Left renal pelvis (tissue), 4 donors: Measurements from ENCODE around the gene SLC39A11. TPM values are rescaled to one million over a fixed set of nuclear protein-coding genes. Genes with fewer than 3 reads are reported as not detected.
"Not testable (repeated sequence)": the region's sequence is repeated elsewhere in the genome, so short reads cannot be mapped to it uniquely, and the experiment has no call there.

Experiments used
- DNase-seq, 4 donors: peaks; one replicate each; pipeline ENCODE4 v3.0.0-alpha.2; 2013; ENCODE audit warnings: low read depth in 4 of 4, low spot score in 3 of 4
- polyA plus RNA-seq, 4 donors: library from polyadenylated mRNA; unstranded; fragments of 120-200 nt; gene quantifications; one replicate each; pipeline ENCODE4 v1.2.1, GENCODE V29; 2013; ENCODE audit not compliant: insufficient read length in 4 of 4

SLC39A11 gene
- polyA plus RNA-seq, 4 donors: 11.7 to 28.4 (median 24.5) TPM

DNA sequence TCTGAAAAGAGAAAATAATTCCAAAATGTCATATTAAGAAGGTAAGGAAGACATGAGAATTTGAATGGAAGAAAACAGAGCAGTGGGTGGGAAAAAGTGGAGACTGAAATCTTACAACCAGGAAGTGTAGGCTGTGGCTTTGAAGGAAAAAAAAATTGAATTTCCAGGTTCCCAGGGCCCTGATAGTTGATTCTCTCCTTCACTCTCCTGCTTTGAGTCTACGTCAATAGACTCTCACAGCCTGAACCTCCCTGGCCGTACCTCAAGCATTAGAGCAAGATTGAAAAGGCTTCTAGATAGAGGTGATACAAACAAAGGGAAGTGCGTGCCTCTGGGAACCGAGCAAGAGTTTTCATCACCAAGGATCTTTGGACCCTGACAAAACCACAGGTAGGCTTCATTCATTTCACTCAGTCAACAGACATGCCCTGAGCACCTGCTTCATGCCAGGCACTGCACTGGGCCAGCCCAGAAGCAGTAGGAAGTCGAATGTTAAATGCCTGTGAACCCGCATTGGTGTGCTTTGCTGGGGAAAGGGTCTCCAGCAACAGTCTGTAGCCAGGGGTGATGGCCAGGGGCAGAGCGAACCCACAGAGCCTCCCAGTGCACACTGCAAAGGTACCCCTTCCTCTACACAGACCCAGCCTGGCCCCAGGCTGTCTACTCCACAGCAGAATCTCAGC lies 163.9 kb downstream of the SLC39A11 start:
- DNase-seq: no peak

DNA sequence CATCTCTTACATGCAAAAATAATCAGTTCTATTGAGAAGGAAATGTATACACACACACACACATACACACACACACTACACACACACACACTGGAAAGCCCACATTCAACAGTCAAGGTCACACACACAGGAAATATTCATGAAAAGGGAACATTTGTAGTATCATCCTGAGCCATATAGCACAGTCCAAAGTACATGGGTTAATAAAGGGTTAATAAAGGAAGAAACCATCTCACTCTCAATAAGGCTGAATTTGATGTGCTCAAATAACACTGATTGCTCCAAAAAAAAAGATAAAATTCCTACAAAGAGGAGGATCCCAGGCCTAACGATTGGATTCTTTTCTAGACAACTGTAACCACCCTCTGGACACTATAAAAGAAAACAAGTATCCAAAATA lies 164.7 kb downstream of the SLC39A11 start:
- DNase-seq: no peak

DNA sequence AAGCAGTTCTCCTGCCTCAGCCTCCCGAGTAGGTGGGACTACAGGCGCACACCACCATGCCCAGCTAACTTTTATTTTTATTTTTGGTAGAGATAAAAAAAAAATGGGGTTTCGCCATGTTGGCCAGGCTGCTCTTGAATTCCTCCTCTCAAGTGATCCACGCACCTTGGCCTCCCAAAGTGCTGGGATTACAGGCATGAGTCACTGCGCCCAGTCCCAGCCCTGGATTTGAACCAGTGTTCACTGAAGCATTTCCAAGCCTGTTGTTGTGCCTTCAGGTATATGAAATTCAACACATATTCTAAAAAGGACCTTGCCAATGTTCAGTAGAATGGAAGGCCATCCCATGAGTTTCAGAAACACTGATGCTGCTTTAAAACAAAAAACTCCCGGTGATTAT lies 165.3 kb downstream of the SLC39A11 start:
- no peak for DNase-seq

DNA sequence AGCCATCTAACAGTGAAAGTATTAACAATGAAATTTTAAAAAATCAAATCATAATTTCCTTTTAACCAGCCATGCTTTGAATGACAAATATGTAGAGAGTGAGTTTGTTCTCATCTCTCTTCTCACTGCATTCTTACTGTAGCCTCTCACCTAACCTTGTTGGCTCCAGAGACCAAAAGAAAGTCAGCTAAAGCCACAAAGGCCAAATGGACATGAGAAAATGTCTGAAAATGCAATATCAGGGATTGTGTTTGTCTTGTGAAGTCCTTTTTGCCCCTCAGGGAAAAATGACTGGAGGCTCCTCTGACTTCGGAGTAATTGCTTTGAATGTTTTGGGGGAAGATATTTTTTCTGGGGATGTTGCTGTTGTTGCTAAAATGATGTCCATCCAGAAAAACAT lies 166.3 kb downstream of the SLC39A11 start:
- no peak for DNase-seq

DNA sequence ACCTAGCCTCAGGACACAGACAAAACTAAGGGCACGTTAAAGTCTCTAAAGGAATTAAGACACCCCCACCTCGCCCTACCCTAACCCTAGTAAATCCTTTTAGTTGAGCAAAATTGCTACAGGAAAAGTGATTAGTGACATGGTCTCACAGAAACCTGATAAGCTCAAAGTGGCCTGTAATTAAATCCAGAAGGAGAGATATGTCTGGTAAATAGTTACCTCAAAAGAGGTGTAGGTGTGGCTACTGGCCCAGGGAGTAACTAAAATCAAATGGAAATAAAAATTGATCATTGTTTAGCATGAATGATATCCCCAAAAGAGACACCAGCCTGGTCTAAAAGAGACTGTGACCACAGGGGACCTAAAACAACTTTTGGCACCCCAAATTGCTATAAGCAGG lies 168.3 kb downstream of the SLC39A11 start:
- no peak for DNase-seq

DNA sequence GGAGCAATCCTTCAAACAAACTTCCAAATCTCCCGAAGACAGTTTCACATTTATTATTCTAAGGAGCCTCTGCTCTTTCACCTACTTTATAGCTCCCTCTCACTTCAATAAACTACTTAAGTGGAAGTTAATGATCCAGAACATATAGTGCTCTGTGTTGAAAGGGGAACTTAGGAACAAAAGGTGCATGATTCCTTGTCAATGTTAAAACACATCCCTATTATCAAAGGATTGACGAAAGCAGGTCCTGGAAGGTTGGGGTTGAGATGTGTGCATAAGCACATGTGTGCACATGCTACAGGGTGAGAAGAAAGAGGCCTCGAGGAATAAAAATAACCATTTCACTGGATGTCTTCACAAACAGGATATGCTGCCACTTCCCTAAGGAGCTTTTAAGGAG lies 170.3 kb downstream of the SLC39A11 start:
- no peak for DNase-seq

DNA sequence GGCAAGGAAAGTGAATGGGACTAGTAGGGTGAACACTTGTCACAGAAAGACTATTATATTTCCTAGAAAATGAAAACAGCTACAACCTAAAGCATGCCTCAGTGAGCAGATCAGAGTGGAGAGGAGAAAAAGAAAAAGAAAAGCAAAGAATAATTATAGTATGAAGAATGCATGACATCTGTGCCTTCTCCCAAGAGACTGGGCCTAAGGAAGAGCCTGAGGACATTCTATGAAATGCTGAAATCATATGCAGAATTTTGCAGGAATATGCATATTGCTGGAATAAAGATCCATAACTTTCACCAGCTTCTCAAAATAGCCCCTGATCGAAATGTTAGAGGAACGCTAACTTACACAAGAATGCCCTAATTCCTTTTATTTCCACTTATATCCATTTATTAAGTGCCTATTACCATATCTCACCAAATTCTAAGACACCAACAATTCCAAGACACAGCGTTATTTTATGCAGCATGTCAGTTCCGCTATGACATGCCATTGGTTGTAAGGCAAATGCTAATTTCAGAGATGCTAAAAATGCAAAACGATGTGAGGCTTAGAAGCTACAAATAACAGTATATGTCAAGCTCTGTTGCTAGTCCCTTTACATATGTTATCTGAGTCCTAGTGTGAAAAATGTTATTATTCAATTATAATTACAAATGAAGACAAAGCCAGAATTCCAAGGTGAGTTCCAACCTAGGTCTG lies 171.0 kb downstream of the SLC39A11 start:
- no peak for DNase-seq

DNA sequence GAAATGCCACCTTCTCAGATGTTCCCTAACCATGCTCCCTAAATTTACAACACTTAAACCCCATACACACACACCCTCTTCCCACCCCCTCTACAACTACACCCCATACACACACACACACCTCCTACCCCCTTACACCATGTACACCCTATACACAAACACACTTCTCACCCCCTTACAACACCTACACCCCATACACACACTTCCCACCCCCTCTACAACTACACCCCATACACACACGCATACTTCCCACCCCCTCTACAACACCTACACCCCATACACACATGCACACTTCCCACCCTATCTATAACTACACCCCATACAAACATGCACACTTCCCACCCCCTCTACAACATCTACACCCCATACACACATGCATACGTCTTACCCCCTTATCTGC lies 172.0 kb downstream of the SLC39A11 start:
- no peak for DNase-seq

DNA sequence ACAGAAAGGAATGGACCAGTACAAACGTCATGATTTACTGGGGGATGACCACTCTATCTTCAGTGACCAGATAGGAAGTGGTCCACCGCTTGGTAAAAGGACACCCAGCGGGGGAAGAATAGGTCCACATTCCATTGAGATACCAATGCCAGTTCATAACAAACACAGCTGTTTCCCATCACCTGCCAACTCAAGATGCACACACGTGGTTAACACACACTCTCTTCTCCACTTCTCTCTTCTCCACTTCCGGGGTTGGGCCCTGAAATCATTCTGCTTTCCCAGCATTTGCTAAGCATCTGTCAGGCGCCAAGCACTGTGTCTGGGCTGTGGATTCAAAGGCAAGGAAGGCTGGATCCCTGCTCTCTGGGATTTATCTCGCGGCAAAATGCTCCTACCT lies 175.5 kb downstream of the SLC39A11 start:
- DNase-seq: no peak

DNA sequence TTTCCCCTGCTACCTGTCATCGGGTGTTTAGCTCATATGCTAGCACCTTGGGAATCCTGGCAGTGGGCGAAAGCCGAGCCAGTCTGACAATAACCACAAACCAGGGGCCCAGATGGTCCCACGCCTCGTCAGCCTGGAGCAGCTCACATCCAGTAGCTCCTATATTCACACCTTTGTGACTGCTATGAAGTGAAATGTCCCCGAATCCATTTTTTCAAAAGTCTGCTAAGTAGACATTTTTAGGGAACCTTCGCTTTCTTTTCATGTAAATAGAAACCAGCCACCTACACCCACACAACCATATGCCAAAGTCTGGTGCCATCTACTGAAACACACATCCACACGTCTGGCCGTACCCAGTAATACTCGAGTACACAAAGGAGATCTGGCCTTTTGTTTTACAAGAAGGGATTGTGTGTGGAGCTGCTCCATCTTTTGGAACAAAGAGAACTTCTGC lies 176.8 kb downstream of the SLC39A11 start:
- no peak for DNase-seq

DNA sequence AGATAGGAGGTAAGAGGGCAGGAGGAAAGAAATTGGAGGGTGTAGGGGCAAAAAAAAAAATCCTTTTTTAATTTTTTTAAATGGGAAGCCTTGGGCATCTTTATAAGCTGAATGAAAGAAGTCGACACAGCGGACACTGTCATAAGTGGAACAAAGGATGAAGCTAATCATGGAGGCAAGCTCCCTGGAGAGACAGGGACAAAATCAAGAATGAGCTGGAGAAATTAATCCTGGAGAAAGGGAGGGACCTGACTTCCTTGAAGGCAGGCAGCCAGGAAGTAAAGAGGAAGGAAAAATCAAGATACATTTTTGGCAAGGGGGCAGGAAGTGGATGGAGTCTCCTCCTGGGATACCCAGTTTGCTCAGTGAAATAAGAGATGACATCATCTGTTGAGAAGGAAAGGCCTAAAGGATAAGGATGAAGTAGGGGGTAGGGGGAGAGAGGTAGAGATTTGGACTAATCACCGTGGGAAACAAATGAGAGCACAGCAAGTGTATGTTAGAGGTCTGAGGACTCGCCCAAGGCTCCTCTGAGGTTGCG lies 179.3 kb downstream of the SLC39A11 start:
- DNase-seq: no peak

DNA sequence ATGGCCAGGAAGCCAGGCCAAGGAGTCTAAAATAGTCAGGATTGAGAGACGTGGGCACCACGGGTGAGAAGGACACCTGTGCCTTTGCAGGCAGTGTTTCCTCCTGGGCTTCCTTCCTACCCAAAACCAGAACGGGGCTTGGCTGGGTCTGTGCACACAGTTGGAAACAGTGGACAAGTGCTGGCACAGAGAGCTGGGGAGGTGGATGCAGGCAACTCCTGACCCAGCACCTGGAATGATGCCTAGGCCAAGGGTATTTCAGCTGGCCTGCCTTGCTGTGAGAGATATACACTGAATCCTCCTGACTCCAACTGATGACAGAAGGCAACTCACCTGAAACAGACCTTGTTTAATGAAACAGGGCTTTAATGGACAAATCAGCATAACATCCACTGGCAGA lies 186.2 kb downstream of the SLC39A11 start:
- DNase-seq: no peak

DNA sequence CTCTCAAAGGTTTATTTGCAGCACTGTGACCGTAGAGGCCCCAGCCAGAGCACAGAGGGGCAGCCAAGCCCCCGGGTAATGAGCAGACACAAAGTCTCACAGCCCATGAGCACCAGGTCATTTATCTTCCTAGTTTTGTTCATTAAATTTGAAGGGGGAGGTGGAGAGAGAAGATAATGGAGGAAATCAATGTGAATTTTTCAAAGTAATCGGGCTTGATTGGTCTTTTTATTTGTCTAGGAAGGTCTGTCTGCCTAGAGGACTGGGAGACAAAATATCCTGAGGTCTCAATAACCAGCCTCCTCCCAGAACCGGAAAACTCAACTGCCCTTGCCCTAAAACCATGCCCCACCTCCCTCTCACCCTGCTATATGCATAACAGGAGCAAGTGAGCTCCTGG lies 189.0 kb downstream of the SLC39A11 start:
- no peak for DNase-seq

DNA sequence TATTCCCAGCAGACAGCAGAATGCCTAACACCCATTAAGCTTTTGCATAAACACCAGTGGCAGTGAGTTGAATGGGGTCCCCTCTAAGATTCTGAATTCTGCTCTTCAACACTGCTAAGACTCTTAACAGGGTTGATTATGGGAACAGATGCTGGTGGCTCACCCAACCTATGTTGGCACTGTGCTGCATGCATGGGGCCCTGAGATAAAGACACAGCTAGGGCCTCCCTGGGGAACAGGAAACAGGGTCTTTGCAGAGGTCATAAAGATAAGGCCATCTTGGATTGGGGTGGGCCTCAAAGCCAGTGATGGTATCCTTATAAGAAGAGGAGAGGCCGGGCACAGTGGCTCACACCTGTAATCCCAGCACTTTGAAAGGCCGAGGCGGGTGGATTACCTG lies 190.8 kb downstream of the SLC39A11 start:
- DNase-seq: no peak

DNA sequence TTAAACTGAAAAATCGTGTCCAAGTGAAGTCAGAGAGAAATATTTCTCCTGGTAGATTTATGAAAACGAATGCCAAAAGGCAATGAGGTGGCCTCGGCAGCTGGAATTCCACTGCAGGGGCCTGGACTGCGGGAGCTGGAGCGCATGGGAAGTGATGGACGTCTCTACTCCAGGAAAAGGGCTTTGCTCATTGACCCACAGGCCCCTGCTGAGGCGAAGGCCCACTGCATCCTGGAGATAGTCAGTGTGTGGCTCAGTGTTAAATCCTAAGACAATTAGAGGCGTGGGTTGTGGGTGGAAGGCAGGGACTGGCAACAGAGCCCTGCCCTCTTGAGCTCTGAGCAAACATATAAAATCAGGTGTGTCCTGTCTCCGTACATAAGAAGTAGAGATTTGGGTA lies 191.4 kb downstream of the SLC39A11 start:
- DNase-seq: no peak

DNA sequence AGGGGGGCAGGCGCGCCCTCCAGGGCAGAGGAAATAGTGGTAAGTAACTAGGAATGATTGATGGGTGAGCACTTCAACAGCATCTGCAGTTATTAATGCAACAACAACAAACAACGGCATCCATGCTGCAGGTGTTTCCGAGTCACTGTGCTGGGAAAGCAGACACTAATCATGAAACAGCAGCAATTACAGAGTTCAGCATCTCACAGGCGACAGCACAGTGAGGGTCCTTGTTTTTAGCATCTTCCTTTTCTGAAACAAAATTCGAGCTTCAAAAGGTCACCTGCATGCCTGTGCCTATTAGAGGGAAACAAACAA lies 191.9 kb downstream of the SLC39A11 start:
- DNase-seq: no peak

DNA sequence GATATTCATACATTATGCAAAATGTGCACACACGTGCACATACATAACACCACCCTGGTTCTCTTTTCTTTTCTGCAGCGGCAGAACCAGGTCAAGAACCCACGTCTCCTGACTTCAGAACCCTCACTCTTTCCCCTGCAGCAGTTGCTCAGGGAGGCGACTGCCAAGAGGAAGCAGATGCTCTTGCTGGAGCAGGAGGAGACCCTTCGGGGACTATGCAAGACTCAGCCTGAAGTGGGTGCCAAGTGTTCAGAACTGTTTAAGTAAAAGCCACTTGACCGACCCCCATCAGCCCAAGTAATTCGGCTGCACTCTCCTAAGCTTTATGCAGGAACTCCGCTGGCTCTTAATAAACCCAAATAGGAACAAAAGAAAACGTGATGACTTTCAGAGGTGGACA lies 193.8 kb downstream of the SLC39A11 start:
- no peak for DNase-seq

DNA sequence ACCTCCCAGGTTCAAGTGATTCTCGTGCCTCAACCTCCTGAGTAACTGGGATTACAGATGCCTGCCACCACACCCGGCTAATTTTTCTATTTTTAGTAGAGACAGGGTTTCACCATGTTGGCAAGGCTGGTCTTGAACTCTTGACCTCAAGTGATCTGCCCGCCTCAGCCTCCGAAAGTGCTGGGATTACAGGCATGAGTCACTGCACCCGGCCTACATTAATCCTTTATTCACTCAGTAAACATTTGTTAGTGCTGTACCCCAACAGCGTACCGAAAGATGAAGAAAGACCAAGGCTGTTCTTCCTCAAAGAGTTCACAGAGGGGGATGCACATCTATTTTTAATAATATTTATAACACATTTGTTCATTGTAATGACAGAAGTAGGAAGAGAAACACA lies 196.2 kb downstream of the SLC39A11 start:
- not testable (repeated sequence) for DNase-seq

DNA sequence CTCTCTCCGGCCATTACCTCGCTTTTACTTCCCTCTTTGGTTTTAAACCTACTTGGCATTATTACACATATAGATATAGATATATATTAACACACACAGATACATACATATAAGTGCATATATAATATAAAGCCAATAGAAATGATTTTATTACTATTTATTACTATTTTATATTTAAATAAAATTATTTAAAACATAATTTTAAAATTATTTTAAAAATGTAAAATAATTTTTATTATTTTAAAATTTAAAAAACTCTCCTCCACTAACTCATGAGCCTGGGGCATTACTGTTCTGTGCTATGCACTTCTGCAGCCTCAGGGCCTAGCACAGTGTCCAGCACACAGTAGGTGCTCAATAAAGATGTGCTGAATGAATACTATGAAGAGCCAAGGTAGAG lies 200.9 kb downstream of the SLC39A11 start:
- DNase-seq: no peak

DNA sequence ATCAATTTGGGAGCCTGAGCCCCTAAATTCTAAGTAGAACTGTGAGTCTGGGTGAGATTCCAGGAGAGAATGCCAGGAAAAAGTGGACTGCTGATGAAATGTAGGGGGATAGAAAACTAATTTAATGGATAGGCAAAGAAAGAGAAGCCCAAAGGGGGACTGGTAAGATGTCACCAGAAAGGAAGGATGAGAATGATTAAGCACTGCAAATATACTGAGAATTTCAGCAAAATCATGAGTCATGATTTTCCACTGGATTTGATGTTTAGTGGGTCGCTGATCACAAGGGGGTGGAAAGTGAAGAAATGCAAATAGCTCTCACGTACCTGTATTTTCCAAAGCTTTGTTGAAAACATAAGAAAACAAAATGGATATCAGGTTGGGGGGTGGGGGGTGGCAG lies 201.8 kb downstream of the SLC39A11 start:
- no peak for DNase-seq

DNA sequence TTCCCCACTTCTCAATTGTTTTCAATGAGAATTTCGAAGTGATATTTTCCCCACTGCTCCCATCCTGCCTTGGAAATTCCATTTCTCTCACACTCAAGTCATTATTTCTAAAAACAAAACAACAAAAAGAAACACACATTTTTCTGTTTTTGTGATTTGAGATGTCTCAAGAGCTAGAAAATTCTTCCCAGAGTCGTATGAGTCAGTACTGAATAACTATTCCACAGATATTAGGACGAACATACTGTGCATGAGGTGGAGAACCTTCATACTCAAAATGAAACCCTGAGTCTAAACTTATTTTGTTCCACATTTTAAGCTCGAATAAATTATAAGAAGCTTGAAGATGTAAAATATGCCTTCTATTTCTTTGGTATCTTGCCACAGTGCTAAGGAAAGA lies 204.6 kb downstream of the SLC39A11 start:
- no peak for DNase-seq

DNA sequence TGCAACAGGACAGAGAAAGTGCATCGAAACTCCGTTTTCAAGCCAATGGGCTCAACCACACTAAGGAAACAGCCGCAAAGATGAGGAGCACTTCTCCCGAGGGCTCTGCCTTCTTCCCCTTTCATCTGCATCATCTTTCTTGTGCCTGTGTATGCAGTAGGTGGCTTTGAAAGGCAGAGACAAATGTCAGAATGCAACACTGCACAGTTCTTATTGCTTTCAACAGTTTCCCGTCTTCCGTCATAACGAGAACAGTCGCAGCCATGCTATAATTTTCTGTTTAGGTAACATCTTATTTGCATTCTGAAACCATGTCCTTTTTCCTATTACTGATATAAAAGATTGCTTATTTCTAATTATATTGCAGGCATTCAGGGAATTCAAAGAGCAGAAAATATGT lies 205.2 kb downstream of the SLC39A11 start:
- DNase-seq: no peak
